HEK293T (cell line): ENCODE results near the gene THOC1.

ENCODE experiments used
- CTCF ChIA-PET: fragments of 350-600 bp; formaldehyde crosslinking; extraction: SDS; loops from one replicate; lab custom pipeline; 2021; ENCODE audit warnings: antibody characterized with exemption, inconsistent platforms; lab: Yijun Ruan, JAX
- POLR2A ChIA-PET: fragments of 350-600 bp; formaldehyde crosslinking; extraction: SDS; loops from one replicate; lab custom pipeline; 2020; ENCODE audit warnings: antibody characterized with exemption, inconsistent platforms; lab: Yijun Ruan, JAX
- DNase-seq: peaks from one replicate; pipeline ENCODE4 v3.0.0; 2012; ENCODE audit warnings: mixed read lengths; ENCODE audit errors: extremely low spot score
- ARNT ChIP-seq: fragments of 450-650 bp; IDR thresholded peaks from 2 replicates; pipeline ENCODE4 v1.6.1; 2017; ENCODE audit warnings: mild to moderate bottlenecking
- BHLHE40 ChIP-seq: fragments of 450-650 bp; IDR thresholded peaks from 2 replicates; pipeline ENCODE4 v1.6.1; 2016; ENCODE audit warnings: mild to moderate bottlenecking, moderate library complexity, borderline replicate concordance
- CTBP1 ChIP-seq: fragments of 450-650 bp; IDR thresholded peaks from 2 replicates; pipeline ENCODE4 v1.6.1; 2016; ENCODE audit warnings: borderline replicate concordance
- ELF4 ChIP-seq: fragments of 450-650 bp; IDR thresholded peaks from 2 replicates; pipeline ENCODE4 v1.6.1; 2017; ENCODE audit warnings: antibody characterized with exemption
- FOXA1 ChIP-seq: fragments of 450-650 bp; IDR thresholded peaks from 2 replicates; pipeline ENCODE4 v1.6.1; 2016; ENCODE audit warnings: mild to moderate bottlenecking
- FOXK2 ChIP-seq: fragments of 450-650 bp; IDR thresholded peaks from 2 replicates; pipeline ENCODE4 v1.6.1; 2016; ENCODE audit warnings: mild to moderate bottlenecking
- FOXM1 ChIP-seq: fragments of 450-650 bp; IDR thresholded peaks from 2 replicates; pipeline ENCODE4 v1.6.1; 2017; ENCODE audit warnings: mild to moderate bottlenecking, borderline replicate concordance
- HDGF ChIP-seq: fragments of 450-650 bp; IDR thresholded peaks from 2 replicates; pipeline ENCODE4 v1.6.1; 2017; ENCODE audit warnings: antibody characterized with exemption, borderline replicate concordance
- L3MBTL2 ChIP-seq: fragments of 450-650 bp; conservative IDR thresholded peaks from 2 replicates; pipeline ENCODE4 v1.6.1; 2016; ENCODE audit warnings: mild to moderate bottlenecking
- LEF1 ChIP-seq: fragments of 450-650 bp; IDR thresholded peaks from 2 replicates; pipeline ENCODE4 v1.6.1; 2017; ENCODE audit warnings: mild to moderate bottlenecking, borderline replicate concordance
- NFRKB ChIP-seq: fragments of 450-650 bp; IDR thresholded peaks from 2 replicates; pipeline ENCODE4 v1.6.1; 2016; ENCODE audit warnings: mild to moderate bottlenecking, moderate library complexity
- SP1 ChIP-seq: fragments of 450-650 bp; IDR thresholded peaks from 2 replicates; pipeline ENCODE4 v1.6.1; 2017
- SUZ12 ChIP-seq: fragments of 450-650 bp; IDR thresholded peaks from 2 replicates; pipeline ENCODE4 v1.6.1; 2016; ENCODE audit warnings: mild to moderate bottlenecking
- TARDBP ChIP-seq: fragments of 450-650 bp; IDR thresholded peaks from 2 replicates; pipeline ENCODE4 v1.6.1; 2016
- ZNF384 ChIP-seq: fragments of 450-650 bp; IDR thresholded peaks from 2 replicates; pipeline ENCODE4 v1.6.1; 2016
- TF ChIP-seq, protein P1 (sequence below): fragments of 450-650 bp; IDR thresholded peaks from 2 replicates; pipeline ENCODE4 v1.6.1; 2016

The THOC1 gene

GRCh38 chr18:272650-273049 is 4.8 kb upstream of the THOC1 start:
- no peak for DNase-seq

DNA sequence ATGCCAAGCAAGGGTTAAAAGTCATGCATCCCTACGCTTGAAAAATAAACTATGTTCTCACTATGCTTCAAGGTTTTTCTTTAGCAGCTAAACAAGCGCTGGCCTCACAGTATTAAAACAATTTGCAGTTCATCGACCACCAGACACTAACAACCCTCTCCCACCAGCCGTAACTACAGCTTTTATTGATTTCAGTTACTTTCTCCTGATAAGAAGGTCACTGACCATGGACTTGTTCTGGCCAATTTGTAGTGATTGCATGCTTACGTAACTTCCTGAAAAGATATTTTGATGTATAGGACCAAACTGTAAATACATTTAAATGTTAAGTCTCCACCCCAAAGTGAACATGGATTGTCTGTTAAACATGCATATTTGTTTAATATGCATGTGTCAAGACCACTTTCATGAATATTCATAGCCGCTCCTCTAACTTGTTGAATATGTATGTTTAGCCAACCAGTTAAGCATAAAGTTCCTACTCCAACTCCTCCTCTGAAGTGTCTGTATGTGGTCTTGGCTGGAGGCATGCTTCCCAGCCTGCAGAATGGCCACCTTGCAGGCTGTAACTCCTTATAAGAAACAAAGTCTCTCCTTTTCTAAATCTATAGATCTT is 1.7 kb upstream of the THOC1 start:
- ChIA-PET POLR2A (no interaction called here), CTCF (interaction anchor here (1.1 kb wide), 1 partner anchor 40 kb away, joined by 3 read pairs; no protein-coding TSS in a partner anchor)
- no peak for DNase-seq
- TF ChIP-seq TARDBP (no peak), LEF1 (no peak), L3MBTL2 (no peak), ZNF384 (no peak), ELF4 (no peak), FOXK2 (no peak), SP1 (no peak), SUZ12 (no peak), BHLHE40 (no peak), ARNT (no peak), FOXM1 (no peak), HDGF (no peak), NFRKB (no peak), CTBP1 (no peak), FOXA1 (no peak)
- TF ChIP-seq, protein P1, sequence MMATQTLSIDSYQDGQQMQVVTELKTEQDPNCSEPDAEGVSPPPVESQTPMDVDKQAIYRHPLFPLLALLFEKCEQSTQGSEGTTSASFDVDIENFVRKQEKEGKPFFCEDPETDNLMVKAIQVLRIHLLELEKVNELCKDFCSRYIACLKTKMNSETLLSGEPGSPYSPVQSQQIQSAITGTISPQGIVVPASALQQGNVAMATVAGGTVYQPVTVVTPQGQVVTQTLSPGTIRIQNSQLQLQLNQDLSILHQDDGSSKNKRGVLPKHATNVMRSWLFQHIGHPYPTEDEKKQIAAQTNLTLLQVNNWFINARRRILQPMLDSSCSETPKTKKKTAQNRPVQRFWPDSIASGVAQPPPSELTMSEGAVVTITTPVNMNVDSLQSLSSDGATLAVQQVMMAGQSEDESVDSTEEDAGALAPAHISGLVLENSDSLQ: no peak

More at GRCh38 chr18:272650-273049, 4.8 kb upstream of the THOC1 start:
- no peak for TF ChIP-seq SP1
- no peak for TF ChIP-seq SUZ12
- TF ChIP-seq, protein P1: 0 out of 2 replicates have a peak, but pooled peaks have one; percentile 6
- TF ChIP-seq FOXA1: no peak
- no peak for TF ChIP-seq ARNT
- TF ChIP-seq ELF4: no peak
- TF ChIP-seq TARDBP: no peak
- no peak for TF ChIP-seq LEF1
- CTCF ChIA-PET: no interaction called here
- POLR2A ChIA-PET: no interaction called here

- TF ChIP-seq SUZ12 (no peak), FOXM1 (no peak), LEF1 (no peak), L3MBTL2 (no peak), CTBP1 (no peak), FOXK2 (no peak), FOXA1 (no peak), NFRKB (no peak), ARNT (no peak), ELF4 (no peak)
- TF ChIP-seq, protein P1: no peak
- POLR2A ChIA-PET: interaction anchor here (0.7 to 1.3 kb wide), 9 partner anchors 10 to 391 kb away, joined by 3 to 6 read pairs (median 3); partner anchors contain the start of gene USP14
- CTCF ChIA-PET: no interaction called here
- no peak for DNase-seq
Observed at GRCh38 chr18:267380-267687, 513 bp downstream of the THOC1 start.

DNA sequence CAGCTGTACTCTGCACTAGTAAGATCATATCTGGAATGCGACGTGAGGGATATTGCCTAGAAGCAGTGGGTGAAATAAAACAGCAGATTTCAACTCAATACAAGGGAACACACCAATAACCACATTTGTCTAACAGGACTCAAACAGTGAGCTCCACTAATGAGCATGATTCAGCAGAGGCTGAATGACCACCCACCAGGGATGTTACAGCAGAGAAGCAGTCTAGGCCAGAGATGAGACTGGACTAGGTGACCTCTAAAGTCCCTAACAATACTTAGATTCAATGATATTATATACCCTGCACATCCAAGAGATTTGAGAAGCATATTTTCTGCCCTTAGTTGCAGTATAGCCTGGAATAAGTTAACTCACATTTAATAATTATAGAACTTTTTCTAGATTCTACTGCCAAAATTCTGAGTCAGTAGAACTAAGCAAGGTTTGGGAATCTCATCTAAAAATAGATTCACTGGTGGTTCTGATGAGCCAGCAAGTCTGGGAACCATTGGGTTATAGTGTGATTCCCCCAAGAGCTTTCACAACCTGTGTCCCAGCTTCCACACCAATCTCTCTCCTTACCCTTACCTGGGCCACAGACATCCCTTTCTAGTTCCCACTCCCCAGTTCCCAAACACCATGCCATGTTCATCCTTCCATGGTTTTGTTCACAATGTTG is 6.3 kb downstream of the THOC1 start:
- TF ChIP-seq FOXM1 (no peak), CTBP1 (no peak), NFRKB (no peak), ZNF384 (no peak), HDGF (no peak), FOXA1 (no peak), SP1 (no peak), ARNT (no peak), ELF4 (no peak), TARDBP (no peak), FOXK2 (no peak), BHLHE40 (no peak), L3MBTL2 (no peak), LEF1 (no peak), SUZ12 (no peak)
- TF ChIP-seq, protein P1: no peak
- ChIA-PET POLR2A (interaction anchor here (0.8 kb wide), 1 partner anchor 397 kb away, joined by 3 read pairs; no protein-coding TSS in a partner anchor), CTCF (no interaction called here)
- DNase-seq: no peak

- DNase-seq: no peak
- CTCF ChIA-PET: no interaction called here
- TF ChIP-seq LEF1 (no peak), ZNF384 (no peak), ARNT (no peak), NFRKB (no peak), ELF4 (no peak), SUZ12 (no peak), FOXA1 (no peak), BHLHE40 (no peak)
- POLR2A ChIA-PET: no interaction called here
Observed at GRCh38 chr18:260547-260946, 7.3 kb downstream of the THOC1 start.
